GM21360 (cell line): Measurements from ENCODE around the gene CNTROB.
"Not testable (repeated sequence)": the region's sequence is repeated elsewhere in the genome, so short reads cannot be mapped to it uniquely, and the experiment has no call there.

Source experiments
- ATAC-seq: cut with Tn5 transposase; IDR thresholded peaks from one replicate; pipeline ENCODE4 v1.9.1; 2021; ENCODE audit warnings: mild to moderate bottlenecking, moderate library complexity; ENCODE audit not compliant: unreplicated experiment

CNTROB gene

GRCh38 chr17:7944326-7944725 lies 12.3 kb downstream of the CNTROB start:
- ATAC-seq: no peak

- ATAC-seq: no peak
These were observed 13.6 kb downstream of the CNTROB start for GRCh38 chr17:7945651-7946050.

GRCh38 chr17:7946441-7946840 lies 14.4 kb downstream of the CNTROB start:
- no peak for ATAC-seq

DNA sequence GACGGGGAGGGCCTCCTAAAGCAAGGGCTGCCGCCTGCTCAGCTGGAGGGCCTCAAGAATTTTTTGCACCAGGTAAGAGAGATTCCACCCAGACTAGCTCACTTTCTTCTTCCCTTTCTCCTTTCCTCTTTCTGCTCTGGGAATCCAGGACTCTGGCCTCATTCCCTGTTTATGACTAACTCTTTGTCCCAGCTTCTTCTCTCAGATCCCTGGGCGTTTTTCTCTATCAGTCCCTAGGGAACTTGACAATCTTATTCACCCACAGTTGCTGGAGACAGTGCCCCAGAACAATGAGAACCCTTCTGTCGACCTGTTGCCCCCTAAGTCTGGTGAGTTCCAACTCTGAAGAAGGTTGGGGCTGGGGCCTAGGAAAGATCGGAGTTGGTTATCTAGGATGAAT lies 15.6 kb downstream of the CNTROB start:
- no peak for ATAC-seq

GRCh38 chr17:7950578-7950977 lies 18.6 kb downstream of the CNTROB start:
- no peak for ATAC-seq

DNA sequence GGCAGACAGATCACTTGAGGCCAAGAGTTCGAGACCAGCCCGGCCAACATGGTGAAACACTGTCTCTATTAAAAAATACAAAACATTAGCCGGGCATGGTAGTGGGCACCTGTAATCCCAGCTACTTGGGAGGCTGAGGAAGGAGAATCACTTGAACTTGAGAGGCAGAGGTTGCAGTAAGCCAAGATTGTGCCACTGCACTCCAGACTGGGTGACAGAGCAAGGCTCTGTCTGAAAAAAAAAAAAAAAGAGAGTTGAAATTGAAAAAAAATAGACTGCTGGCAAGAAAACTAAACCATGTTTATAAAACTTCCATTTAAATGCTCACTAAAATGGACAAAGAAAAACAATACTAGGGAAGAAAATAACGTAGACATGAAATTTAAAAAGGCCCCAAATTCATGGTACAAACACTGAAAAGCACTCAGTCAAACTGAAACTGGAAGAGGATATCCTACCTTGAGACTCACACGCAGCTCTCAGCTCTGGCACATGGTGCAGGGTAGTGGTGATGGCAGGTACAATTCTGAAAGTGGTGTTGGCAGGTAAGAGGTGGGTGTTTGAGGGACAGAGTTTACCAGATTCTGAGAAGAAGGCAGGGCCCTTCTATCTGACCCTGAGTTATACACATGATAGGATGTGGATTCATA lies 19.3 kb downstream of the CNTROB start:
- no peak for ATAC-seq

- ATAC-seq: not testable (repeated sequence)
These were observed 21.3 kb downstream of the CNTROB start for GRCh38 chr17:7953266-7953665.

DNA sequence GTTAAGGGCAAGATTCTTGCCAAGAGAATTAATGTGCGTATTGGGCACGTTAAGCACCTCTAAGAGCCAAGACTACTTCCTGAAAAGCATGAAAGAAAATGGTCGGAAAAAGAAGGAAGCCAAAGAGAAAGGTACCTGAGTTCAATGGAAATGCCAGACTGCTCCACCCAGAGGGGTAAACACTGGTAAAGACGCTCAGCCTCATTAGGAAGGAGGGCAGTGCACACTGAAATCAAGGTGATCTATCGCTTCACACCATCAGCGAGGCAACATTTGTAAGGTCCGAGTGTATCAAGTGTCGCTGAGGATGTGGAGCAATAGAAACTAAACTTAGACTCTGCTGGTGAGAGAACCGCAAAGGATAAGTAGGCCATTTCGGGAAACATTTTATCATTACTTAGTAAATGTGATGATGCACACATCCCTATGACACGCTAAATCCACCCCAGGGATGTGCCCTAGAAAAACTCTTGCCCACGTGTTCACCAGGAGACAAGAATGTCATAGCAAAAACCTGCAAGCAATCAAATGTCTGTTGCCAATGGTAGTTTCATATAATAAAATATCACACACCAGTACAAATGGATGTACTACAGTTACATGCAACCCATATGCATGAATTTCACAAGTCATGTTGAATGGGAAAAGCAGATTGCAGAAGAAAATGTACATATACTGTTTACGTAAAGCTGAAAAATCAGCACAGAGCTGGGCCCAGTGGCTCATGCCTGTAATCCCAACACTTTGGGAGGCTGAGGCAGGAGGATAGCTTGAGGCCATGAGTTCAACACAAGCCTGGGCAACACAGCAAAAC lies 23.6 kb downstream of the CNTROB start:
- no peak for ATAC-seq

DNA sequence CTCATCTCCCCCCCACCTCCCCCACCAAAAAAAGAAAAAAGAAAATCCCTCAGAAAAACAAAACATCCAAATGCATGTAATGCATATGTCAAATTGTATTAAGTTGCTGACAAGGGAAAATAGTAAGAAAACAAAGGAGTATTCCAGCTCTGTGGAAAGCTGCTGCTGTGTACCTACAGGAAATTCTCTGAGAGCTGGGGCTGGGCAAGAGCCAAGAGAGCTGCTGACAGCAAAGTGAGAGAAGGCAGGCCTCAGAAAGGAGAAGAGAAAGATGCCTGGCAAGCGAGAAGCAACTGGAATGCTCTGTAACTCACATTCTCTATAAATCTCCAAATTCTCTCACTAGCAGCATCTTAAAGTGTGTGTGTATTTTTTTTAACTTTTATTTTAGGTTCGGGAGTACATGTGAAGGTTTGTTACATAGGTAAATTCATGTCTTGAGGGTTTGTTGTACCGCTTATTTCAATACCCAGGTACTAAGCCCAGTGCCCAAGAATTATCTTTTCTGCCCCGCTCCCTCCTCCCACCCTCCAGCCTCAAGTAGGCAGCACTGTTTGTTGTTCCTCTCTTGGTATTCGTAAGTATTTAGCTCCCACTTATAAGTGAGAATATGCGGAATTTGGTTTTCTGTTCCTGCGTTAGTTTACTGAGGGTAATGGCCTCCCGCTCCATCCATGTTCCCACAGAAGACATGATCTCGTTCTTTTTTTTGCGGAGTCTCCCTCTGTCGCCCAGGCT lies 24.4 kb downstream of the CNTROB start:
- no peak for ATAC-seq

DNA sequence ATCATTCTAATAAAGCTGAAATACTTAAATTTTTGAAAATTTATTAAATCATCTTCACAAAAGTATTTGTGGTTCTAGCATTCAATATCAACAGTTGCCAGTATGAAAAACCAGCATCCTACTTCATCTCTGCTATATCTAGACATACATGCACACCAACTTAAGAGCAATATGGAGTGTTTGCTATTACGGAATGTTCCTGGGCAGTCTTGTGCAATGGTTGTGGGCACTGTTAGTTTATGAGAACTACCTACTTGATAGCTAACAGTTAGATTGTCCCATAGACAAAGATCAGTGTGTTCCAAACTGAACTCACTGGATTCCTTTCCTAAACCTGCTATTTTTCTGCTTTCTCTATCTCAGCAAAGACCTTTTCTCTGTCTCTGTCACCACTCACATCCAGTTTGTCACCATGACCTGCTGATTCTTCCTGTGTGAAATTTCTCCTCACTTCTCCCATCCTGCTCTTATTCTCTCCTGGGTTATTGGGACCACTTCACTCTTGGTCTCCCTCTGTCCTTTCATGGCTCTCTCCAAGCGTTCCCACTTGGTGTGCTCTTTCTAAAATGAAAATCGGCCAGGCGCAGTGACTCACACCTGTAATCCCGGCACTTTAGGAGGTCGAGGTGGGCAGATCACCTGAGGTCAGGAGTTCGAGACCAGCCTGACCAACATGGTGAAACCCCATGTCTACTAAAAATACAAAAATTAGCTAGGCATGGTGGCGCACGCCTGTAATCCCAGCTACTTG lies 27.7 kb downstream of the CNTROB start:
- no peak for ATAC-seq

- ATAC-seq: no peak
These were observed 29.4 kb downstream of the CNTROB start for GRCh38 chr17:7961421-7961820.

DNA sequence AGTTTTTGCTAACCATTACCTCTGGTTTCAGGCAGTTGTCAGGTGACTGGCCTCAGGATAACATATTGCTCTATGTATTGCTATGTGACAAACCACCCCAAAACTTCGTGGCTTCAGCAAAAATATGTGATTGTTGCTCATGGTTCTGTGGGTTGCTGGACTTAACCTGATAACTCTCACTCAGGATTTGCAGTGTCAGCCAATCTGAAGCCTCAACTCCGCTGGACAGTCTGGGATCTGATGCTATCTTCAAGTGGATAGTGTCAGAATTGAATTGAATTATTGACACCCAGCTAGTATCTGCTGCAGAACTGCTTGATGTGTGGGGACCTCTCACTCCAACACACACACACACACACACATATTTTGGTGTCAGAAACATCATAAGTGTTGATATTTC lies 35.7 kb downstream of the CNTROB start:
- ATAC-seq: no peak

- no peak for ATAC-seq
These were observed 37.4 kb downstream of the CNTROB start for GRCh38 chr17:7969433-7969832.

DNA sequence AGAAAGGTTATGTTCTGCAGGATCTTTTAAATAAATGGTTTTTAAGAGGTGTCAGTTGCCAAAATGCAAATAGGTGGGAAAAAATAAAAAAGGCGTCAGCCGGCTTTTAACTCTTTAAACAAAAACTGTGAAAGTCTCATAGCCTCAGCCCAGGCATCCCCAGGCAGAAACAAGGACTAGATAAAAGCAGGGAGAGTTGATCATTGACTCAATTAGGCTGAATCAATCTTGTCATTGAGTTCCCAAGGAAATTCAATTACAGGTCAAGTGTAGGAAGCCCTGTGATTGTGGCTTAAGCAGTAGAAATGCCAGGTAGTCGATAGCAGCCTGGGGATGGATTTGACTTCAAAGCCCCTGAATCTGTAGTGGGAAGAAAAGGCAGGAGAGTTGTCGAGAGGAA lies 39.6 kb downstream of the CNTROB start:
- ATAC-seq: no peak

DNA sequence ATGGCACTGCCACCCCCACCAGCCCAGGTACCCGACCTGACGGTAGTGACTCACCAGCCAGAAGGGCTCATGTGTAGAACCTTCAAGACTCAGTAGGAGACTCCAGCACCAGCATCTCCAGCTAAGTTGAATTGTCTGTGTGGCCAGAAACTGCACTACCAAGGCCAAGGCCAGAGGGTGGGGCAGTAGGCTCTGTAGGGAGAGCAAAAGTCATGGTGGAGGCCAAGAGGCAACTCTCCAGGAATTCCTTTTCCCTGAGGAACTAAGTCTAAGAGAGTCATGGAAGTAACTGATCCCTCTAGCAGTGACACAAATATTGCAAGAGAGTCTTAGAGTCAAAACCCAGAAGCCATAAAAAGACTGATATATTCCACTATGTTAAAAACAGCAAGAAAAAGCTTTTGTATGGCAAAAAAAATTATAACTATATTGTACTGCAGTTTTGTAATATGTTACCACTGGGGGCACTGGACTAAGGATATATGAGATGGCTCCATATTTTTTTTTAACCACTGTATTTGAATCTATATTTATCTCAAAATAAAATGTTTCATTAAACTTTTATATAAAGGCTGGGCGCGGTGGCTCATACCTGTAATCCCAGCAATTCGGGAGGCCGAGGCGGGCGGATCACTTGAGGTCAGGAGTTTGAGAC lies 40.3 kb downstream of the CNTROB start:
- ATAC-seq: no peak

DNA sequence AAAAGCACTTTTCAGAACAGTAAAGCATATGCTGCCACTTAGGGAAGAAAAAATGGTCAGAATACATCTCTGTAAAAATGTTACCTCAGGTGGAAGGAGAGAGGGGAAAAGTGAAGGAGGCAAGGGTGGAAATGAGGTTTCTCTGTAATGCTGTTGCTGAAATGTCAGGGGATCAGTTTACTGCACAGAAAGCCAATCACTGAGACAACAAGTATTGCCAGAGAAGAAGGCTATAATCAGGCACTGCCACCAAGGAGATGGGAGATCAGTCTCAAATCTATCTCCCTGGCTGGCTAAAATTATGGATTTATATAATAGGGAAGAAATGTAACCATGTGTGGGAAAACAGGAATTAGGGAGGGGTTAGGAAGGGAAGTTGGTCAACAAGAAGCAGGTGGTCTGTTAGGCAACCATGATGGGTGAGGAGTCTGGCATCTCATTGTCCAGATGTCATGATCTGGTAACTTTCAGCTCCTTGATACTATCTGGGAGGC lies 42.7 kb downstream of the CNTROB start:
- ATAC-seq: no peak

- no peak for ATAC-seq
These were observed 45.0 kb downstream of the CNTROB start for GRCh38 chr17:7977039-7977438.

DNA sequence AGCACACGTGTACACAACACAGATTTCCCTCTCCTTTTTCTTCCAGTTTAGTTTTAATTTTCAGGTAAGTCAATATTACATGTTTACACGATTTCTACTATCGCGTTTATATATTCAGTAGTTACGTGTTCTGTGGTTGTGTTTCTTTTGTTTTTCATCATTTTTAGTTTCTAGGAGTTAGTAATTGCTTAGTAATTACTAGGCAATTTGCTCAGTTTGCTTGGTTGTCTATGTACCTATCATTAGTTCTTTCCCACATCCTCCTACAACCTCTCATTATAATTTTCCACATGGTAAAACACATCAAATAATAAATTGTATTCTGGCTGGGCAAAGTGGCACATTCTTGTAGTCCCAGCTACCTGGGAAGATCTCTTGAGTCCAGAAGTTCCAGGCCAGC lies 45.8 kb downstream of the CNTROB start:
- no peak for ATAC-seq

- no peak for ATAC-seq
These were observed 50.2 kb downstream of the CNTROB start for GRCh38 chr17:7982173-7982572.

DNA sequence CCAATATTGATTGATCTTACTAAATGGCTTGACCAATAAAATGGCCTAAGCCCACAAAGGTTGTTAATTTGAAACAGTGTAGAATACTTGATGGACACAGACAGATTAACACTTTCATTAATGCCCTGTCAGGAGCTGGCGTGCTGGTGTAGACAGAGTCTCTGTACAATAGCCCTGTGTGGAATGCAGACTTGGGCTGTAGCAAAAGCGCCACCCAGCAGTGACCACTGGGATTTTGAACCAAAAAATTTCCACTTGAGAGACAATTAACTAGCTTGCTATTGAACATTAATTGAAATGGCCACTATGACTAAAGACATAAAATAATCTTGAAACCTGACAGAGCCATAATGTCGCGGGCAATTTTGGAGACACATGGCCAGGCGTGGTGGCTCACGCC lies 50.7 kb downstream of the CNTROB start:
- no peak for ATAC-seq
